GM23338 (cell line): Measurements from ENCODE around the gene ALDH1A2. TPM values are rescaled to one million over a fixed set of nuclear protein-coding genes. Genes with fewer than 3 reads are reported as not detected.

ENCODE experiments used
- ATAC-seq: fragments of 200-7000 bp; cut with Tn5 transposase; 3 replicates; pipeline ENCODE4 v1.9.1; 2020
- DNase-seq: peaks from one replicate; pipeline ENCODE4 v3.0.0-alpha.2; 2015; ENCODE audit warnings: low spot score
- H2AFZ ChIP-seq: fragments of 200-600 bp; sonication (generic); 2 replicates; pipeline ENCODE4 v1.8.0; 2016; ENCODE audit warnings: antibody characterized with exemption, mild to moderate bottlenecking, moderate library complexity
- H3F3A ChIP-seq: fragments of 200-600 bp; sonication (generic); replicated peaks from 2 replicates; pipeline ENCODE4 v1.8.0; 2017; ENCODE audit warnings: antibody characterized with exemption, mixed run types, low read depth
- H3K27ac ChIP-seq: fragments of 200-600 bp; sonication (generic); 2 replicates; pipeline ENCODE4 v1.6.1; 2016; ENCODE audit warnings: low read depth
- H3K27me3 ChIP-seq: fragments of 200-600 bp; sonication (generic); 2 replicates; pipeline ENCODE4 v1.8.0; 2016; ENCODE audit warnings: mild to moderate bottlenecking, mixed run types, moderate library complexity; ENCODE audit not compliant: insufficient read depth
- H3K36me3 ChIP-seq: fragments of 200-600 bp; sonication (generic); 2 replicates; pipeline ENCODE4 v1.8.0; 2016; ENCODE audit warnings: mild to moderate bottlenecking; ENCODE audit not compliant: insufficient read depth
- H3K4me1 ChIP-seq: fragments of 200-600 bp; sonication (generic); 2 replicates; pipeline ENCODE4 v1.8.0; 2016; ENCODE audit warnings: mild to moderate bottlenecking, moderate library complexity; ENCODE audit not compliant: insufficient read depth
- H3K4me2 ChIP-seq: fragments of 200-600 bp; sonication (generic); 2 replicates; pipeline ENCODE4 v1.7.1; 2017; ENCODE audit warnings: mixed run types
- H3K4me3 ChIP-seq: fragments of 200-600 bp; sonication (generic); 2 replicates; pipeline ENCODE4 v1.6.1; 2016; ENCODE audit warnings: mixed run types
- H3K79me2 ChIP-seq: fragments of 200-600 bp; sonication (generic); replicated peaks from 2 replicates; pipeline ENCODE4 v1.8.0; 2017; ENCODE audit warnings: mild to moderate bottlenecking; ENCODE audit not compliant: insufficient read depth
- H3K9me2 ChIP-seq: fragments of 200-600 bp; sonication (generic); 2 replicates; pipeline ENCODE4 v1.8.0; 2017; ENCODE audit not compliant: insufficient read depth
- H4K20me1 ChIP-seq: fragments of 200-600 bp; sonication (generic); replicated peaks from 2 replicates; pipeline ENCODE4 v1.8.0; 2017; ENCODE audit warnings: mild to moderate bottlenecking; ENCODE audit not compliant: insufficient read depth
- H3K27ac Mint-ChIP-seq: 2 replicates; pipeline ENCODE4 v1.8.0; 2020; ENCODE audit warnings: inconsistent platforms, mild to moderate bottlenecking, moderate library complexity, mixed read lengths
- H3K27me3 Mint-ChIP-seq: 3 replicates; pipeline ENCODE4 v1.8.0; 2022; ENCODE audit warnings: low read depth, mild to moderate bottlenecking, moderate library complexity, mixed read lengths, inconsistent platforms; ENCODE audit not compliant: insufficient read depth, poor library complexity
- H3K36me3 Mint-ChIP-seq: 3 replicates; pipeline ENCODE4 v1.8.0; 2021; ENCODE audit warnings: low read depth, mild to moderate bottlenecking, inconsistent platforms, moderate library complexity, mixed read lengths
- H3K4me1 Mint-ChIP-seq: 3 replicates; pipeline ENCODE4 v1.8.0; 2020; ENCODE audit warnings: mild to moderate bottlenecking, inconsistent platforms, mixed read lengths
- H3K4me3 Mint-ChIP-seq: 3 replicates; pipeline ENCODE4 v1.8.0; 2021; ENCODE audit warnings: moderate library complexity, mild to moderate bottlenecking, inconsistent platforms, mixed read lengths
- H3K9me3 Mint-ChIP-seq: 3 replicates; pipeline ENCODE4 v1.8.0; 2020; ENCODE audit warnings: moderate library complexity, mild to moderate bottlenecking, inconsistent platforms, mixed read lengths
- CREB1 ChIP-seq: fragments of 250-450 bp; sonication (Bioruptor Pico); IDR thresholded peaks from 2 replicates; pipeline ENCODE4 v1.5.0; 2020; ENCODE audit warnings: low read depth, mild to moderate bottlenecking, moderate library complexity
- EZH2 ChIP-seq: fragments of 200-600 bp; sonication (generic); IDR thresholded peaks from one replicate; pipeline ENCODE4 v1.8.0; 2017; ENCODE audit warnings: antibody characterized with exemption, mild to moderate bottlenecking, low read depth; ENCODE audit not compliant: unreplicated experiment
- JUNB ChIP-seq: IDR thresholded peaks from one replicate; pipeline ENCODE4 v1.6.1; 2016; ENCODE audit warnings: antibody characterized with exemption; ENCODE audit not compliant: unreplicated experiment
- POLR2AphosphoS5 ChIP-seq: IDR thresholded peaks from 2 replicates; pipeline ENCODE4 v1.6.1; 2016; ENCODE audit warnings: antibody characterized with exemption, low read depth
- ZNF114 ChIP-seq: fragments of 250-450 bp; sonication (Bioruptor Pico); IDR thresholded peaks from 2 replicates; pipeline ENCODE4 v1.5.0; 2020; ENCODE audit warnings: mild to moderate bottlenecking, moderate library complexity
- ZNF331 ChIP-seq: fragments of 250-450 bp; sonication (Bioruptor Pico); IDR thresholded peaks from 2 replicates; pipeline ENCODE4 v1.5.0; 2020; ENCODE audit warnings: low read depth, mild to moderate bottlenecking, moderate library complexity
- polyA plus RNA-seq: library from polyadenylated mRNA; unstranded; fragments of >200 nt; fragmentation: Nextera tagmentation; extraction: Ambion mirVana; gene quantifications from 2 replicates; pipeline ENCODE4 v1.2.1, GENCODE V29; 2016
- total RNA-seq: library from RNA; depleted of rRNA; stranded (reverse); fragments of >200 nt; shearing (Covaris generic); gene quantifications from 2 replicates; pipeline ENCODE4 v1.2.3, GENCODE V29; 2014
- TF ChIP-seq, protein P1 (sequence below): fragments of 250-450 bp; sonication (Bioruptor Pico); IDR thresholded peaks from 2 replicates; pipeline ENCODE4 v1.5.0; 2020; ENCODE audit warnings: mild to moderate bottlenecking, moderate library complexity
- TF ChIP-seq, protein P2 (sequence below): IDR thresholded peaks from one replicate; pipeline ENCODE4 v1.6.1; 2018; ENCODE audit warnings: antibody characterized with exemption; ENCODE audit not compliant: unreplicated experiment

The ALDH1A2 gene
- total and polyA plus RNA-seq, 2 experiments from 2014 or later: 0.80 TPM; not detected in 1

DNA sequence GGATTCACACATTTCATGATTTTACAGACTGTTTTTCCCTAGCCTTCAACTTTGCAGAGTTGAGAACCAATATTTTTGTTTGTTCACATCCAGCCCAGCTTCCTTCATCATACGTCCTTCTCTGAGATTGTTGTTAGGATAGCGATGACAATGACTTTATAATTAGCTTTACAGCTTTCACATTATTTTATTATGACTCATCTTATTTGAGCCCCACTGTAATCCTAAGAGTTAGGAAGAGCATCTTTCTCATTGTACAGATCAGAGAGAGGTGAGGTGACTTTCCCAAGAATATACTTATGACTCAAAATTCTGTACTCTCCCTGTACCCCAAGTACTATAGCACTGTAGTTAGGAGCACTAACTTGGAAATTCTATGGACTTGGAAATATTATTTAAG, 156.1 kb downstream of the ALDH1A2 start:
- no peak overlapping the region for H3K4me3 ChIP-seq
- H3K4me1 ChIP-seq: no peaks in the 10 kb centered on the region
- no peak for TF ChIP-seq JUNB
- TF ChIP-seq, protein P1, sequence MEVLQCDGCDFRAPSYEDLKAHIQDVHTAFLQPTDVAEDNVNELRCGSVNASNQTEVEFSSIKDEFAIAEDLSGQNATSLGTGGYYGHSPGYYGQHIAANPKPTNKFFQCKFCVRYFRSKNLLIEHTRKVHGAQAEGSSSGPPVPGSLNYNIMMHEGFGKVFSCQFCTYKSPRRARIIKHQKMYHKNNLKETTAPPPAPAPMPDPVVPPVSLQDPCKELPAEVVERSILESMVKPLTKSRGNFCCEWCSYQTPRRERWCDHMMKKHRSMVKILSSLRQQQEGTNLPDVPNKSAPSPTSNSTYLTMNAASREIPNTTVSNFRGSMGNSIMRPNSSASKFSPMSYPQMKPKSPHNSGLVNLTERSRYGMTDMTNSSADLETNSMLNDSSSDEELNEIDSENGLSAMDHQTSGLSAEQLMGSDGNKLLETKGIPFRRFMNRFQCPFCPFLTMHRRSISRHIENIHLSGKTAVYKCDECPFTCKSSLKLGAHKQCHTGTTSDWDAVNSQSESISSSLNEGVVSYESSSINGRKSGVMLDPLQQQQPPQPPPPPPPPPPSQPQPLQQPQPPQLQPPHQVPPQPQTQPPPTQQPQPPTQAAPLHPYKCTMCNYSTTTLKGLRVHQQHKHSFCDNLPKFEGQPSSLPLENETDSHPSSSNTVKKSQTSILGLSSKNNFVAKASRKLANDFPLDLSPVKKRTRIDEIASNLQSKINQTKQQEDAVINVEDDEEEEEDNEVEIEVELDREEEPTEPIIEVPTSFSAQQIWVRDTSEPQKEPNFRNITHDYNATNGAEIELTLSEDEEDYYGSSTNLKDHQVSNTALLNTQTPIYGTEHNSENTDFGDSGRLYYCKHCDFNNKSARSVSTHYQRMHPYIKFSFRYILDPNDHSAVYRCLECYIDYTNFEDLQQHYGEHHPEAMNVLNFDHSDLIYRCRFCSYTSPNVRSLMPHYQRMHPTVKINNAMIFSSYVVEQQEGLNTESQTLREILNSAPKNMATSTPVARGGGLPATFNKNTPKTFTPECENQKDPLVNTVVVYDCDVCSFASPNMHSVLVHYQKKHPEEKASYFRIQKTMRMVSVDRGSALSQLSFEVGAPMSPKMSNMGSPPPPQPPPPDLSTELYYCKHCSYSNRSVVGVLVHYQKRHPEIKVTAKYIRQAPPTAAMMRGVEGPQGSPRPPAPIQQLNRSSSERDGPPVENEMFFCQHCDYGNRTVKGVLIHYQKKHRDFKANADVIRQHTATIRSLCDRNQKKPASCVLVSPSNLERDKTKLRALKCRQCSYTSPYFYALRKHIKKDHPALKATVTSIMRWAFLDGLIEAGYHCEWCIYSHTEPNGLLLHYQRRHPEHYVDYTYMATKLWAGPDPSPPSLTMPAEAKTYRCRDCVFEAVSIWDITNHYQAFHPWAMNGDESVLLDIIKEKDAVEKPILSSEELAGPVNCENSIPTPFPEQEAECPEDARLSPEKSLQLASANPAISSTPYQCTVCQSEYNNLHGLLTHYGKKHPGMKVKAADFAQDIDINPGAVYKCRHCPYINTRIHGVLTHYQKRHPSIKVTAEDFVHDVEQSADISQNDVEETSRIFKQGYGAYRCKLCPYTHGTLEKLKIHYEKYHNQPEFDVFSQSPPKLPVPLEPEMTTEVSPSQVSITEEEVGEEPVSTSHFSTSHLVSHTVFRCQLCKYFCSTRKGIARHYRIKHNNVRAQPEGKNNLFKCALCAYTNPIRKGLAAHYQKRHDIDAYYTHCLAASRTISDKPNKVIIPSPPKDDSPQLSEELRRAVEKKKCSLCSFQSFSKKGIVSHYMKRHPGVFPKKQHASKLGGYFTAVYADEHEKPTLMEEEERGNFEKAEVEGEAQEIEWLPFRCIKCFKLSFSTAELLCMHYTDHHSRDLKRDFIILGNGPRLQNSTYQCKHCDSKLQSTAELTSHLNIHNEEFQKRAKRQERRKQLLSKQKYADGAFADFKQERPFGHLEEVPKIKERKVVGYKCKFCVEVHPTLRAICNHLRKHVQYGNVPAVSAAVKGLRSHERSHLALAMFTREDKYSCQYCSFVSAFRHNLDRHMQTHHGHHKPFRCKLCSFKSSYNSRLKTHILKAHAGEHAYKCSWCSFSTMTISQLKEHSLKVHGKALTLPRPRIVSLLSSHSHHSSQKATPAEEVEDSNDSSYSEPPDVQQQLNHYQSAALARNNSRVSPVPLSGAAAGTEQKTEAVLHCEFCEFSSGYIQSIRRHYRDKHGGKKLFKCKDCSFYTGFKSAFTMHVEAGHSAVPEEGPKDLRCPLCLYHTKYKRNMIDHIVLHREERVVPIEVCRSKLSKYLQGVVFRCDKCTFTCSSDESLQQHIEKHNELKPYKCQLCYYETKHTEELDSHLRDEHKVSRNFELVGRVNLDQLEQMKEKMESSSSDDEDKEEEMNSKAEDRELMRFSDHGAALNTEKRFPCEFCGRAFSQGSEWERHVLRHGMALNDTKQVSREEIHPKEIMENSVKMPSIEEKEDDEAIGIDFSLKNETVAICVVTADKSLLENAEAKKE: no peak
- TF ChIP-seq CREB1: no peak
- no peak for TF ChIP-seq ZNF331 (CRISPR knock-in tag)
- TF ChIP-seq ZNF114 (CRISPR knock-in tag): no peak
- TF ChIP-seq EZH2: no peak
- TF ChIP-seq, protein P2, sequence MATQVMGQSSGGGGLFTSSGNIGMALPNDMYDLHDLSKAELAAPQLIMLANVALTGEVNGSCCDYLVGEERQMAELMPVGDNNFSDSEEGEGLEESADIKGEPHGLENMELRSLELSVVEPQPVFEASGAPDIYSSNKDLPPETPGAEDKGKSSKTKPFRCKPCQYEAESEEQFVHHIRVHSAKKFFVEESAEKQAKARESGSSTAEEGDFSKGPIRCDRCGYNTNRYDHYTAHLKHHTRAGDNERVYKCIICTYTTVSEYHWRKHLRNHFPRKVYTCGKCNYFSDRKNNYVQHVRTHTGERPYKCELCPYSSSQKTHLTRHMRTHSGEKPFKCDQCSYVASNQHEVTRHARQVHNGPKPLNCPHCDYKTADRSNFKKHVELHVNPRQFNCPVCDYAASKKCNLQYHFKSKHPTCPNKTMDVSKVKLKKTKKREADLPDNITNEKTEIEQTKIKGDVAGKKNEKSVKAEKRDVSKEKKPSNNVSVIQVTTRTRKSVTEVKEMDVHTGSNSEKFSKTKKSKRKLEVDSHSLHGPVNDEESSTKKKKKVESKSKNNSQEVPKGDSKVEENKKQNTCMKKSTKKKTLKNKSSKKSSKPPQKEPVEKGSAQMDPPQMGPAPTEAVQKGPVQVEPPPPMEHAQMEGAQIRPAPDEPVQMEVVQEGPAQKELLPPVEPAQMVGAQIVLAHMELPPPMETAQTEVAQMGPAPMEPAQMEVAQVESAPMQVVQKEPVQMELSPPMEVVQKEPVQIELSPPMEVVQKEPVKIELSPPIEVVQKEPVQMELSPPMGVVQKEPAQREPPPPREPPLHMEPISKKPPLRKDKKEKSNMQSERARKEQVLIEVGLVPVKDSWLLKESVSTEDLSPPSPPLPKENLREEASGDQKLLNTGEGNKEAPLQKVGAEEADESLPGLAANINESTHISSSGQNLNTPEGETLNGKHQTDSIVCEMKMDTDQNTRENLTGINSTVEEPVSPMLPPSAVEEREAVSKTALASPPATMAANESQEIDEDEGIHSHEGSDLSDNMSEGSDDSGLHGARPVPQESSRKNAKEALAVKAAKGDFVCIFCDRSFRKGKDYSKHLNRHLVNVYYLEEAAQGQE: no peak
- no peak for TF ChIP-seq POLR2AphosphoS5
- H3K4me2 ChIP-seq: no peak overlapping the region
- H3K27ac ChIP-seq: no peak overlapping the region
- H3K27me3 ChIP-seq: no peaks in the 10 kb centered on the region
- H3K27me3 Mint-ChIP-seq: peaks cover 2% of the 10 kb centered on the region
- DNase-seq (no peak), ATAC-seq (no peak)
- H3K27ac Mint-ChIP-seq: no peak overlapping the region
- H3K36me3 ChIP-seq: no peaks in the 10 kb centered on the region
- no peaks in the 10 kb centered on the region for H3K9me3 Mint-ChIP-seq
- H3K79me2 ChIP-seq: no peaks in the 10 kb centered on the region
- H2AFZ ChIP-seq: no peak overlapping the region
- H3F3A ChIP-seq: no peaks in the 10 kb centered on the region
- no peaks in the 10 kb centered on the region for H4K20me1 ChIP-seq
- H3K4me1 Mint-ChIP-seq: no peaks in the 10 kb centered on the region
- peaks cover 8% of the 10 kb centered on the region; the same call in 1 of the 2 replicates for H3K9me2 ChIP-seq
- no peaks in the 10 kb centered on the region for H3K36me3 Mint-ChIP-seq
- no peak overlapping the region for H3K4me3 Mint-ChIP-seq
